HUES64 (cell line): Measurements from ENCODE around the gene TATDN2.

Source experiments
- H3K27ac ChIP-seq: 2 replicates; pipeline ENCODE4 v1.7.0; 2013; ENCODE audit warnings: low read depth, low read length, inconsistent platforms
- H3K27me3 ChIP-seq: 2 replicates; pipeline ENCODE4 v1.6.1; 2013; ENCODE audit warnings: mild to moderate bottlenecking, low read length; ENCODE audit not compliant: insufficient read depth
- H3K36me3 ChIP-seq: 2 replicates; pipeline ENCODE4 v1.6.1; 2013; ENCODE audit warnings: mild to moderate bottlenecking, low read length; ENCODE audit not compliant: insufficient read depth
- H3K4me1 ChIP-seq: 2 replicates; pipeline ENCODE4 v1.6.1; 2013; ENCODE audit warnings: mild to moderate bottlenecking, low read length, moderate library complexity; ENCODE audit not compliant: insufficient read depth
- H3K4me3 ChIP-seq: 2 replicates; pipeline ENCODE4 v1.5.1; 2013; ENCODE audit warnings: mild to moderate bottlenecking, low read length, moderate library complexity
- H3K9ac ChIP-seq: 2 replicates; pipeline ENCODE4 v1.6.1; 2013; ENCODE audit warnings: mild to moderate bottlenecking, low read depth, low read length
- H3K9me3 ChIP-seq: 2 replicates; pipeline ENCODE4 v1.6.1; 2013; ENCODE audit warnings: low read depth, low read length; ENCODE audit not compliant: insufficient read depth
- WGBS: fragments of 150-250, 120-280 bp; methylation state at CpG from one replicate; pipeline ENCODE4 v1.1.7; 2013; ENCODE audit warnings: missing lambda C conversion rate; 5-methylcytosine and 5-hydroxymethylcytosine counted together

TATDN2 gene

DNA sequence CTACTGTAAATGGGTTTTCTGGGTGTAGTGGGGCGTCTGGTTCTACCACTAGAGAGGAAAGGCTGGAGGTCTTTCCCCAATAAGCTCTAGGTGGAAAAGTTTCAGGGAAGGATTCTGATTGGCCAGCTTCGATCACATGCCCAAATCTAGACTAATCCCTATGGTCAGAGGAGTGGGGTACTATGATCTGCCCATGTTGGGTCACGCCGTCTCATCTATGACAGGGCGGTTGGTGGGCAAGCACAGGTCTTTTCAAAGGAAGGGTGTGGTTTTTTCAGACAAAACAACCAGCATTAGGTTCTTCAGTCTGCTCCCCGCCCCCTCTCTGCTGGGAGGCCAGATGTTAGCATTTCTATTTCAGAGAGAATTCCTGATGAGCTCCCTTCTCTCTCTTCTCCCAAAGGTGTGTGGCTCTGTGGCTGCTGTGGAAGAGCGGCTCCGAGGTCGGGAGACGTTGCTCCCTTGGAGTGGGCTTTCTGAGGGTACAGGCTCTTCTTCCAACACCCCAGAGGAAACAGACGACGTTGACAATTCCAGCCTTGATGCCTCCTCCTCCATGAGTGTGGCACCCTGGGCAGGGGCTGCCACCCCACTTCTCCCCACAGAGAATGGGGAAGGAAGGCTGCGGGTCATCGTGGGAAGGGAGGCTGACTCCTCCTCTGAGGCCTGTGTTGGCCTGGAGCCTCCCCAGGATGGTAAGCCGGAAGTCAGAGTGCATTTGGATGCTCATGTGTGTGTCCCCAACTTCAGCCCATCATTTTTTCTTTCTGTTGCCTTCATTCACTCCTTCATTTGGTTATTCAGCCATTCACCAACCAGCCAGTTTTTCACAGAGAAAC is 9.7 kb upstream of the TATDN2 start:
- no peaks in the 10 kb centered on the region for H3K9me3 ChIP-seq
- no peaks in the 10 kb centered on the region for H3K36me3 ChIP-seq
- no peaks in the 10 kb centered on the region for H3K27me3 ChIP-seq
- no peak overlapping the region for H3K4me3 ChIP-seq
- H3K9ac ChIP-seq: no peak overlapping the region
- peaks cover 4% of the 10 kb centered on the region; the same call in 1 of the 2 replicates for H3K4me1 ChIP-seq
- 85% methylated on average over 15 of the region's 15 CpGs for WGBS
- no peak overlapping the region for H3K27ac ChIP-seq

- Histone ChIP-seq H3K27ac (no peak overlapping the region), H3K4me1 (peaks cover 4% of the 10 kb centered on the region; the same call in 1 of the 2 replicates), H3K9ac (no peak overlapping the region), H3K36me3 (no peaks in the 10 kb centered on the region), H3K9me3 (peaks cover 17% of the 10 kb centered on the region), H3K27me3 (no peaks in the 10 kb centered on the region), H3K4me3 (no peak overlapping the region)
- 94% methylated on average over 6 of the region's 6 CpGs for WGBS
Measured at GRCh38 chr3:10240799-10241198, 7.5 kb upstream of the TATDN2 start.

DNA sequence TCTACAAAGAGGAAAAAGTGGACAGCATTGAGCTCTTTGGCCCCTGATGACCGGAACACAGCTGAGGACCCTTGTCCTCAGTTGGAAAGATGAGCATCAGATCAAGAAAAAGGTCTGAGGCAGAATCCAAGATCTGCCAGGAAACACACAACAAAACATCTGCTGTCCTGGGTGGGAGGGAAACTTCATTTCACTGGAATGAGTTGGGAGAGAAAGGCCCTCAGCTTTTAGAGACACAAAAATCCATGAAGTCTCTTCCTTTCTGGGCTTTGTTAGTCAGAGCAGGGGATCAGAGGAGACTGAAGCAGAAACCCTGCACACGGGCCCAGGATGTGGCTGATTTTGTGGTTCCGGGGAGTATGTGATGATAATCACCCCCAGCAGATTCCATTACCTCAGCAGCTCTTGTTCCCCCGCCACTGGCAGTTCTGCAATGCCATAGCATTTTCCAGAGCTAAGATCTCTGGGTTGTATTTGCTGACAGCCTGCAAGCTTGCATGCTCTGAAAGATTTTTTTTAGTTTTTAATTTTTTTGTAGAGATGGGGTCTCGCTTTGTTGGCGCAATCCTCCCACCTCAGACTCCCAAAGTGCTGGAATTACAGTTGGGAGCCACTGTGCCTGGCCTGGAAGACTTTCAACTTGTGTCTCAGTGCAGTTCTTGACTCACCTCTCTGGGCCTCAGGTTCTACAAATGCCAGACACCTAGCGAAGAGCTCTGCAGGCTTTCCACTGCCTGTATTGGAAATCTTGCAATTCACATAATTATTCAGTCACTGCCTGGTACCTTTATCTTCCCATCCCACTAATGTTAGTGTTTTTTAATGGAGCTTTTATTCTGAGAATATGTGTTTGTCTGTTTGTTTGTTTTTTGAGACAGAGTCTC is 5.8 kb upstream of the TATDN2 start:
- no peak overlapping the region for H3K4me3 ChIP-seq
- H3K27me3 ChIP-seq: no peaks in the 10 kb centered on the region
- no peak overlapping the region for H3K27ac ChIP-seq
- peaks cover 23% of the 10 kb centered on the region for H3K9me3 ChIP-seq
- H3K36me3 ChIP-seq: no peaks in the 10 kb centered on the region
- peaks cover 4% of the 10 kb centered on the region; the same call in 1 of the 2 replicates for H3K4me1 ChIP-seq
- no peak overlapping the region for H3K9ac ChIP-seq
- 97% methylated on average over 7 of the region's 7 CpGs for WGBS

- Histone ChIP-seq H3K9me3 (peaks cover 23% of the 10 kb centered on the region), H3K36me3 (no peaks in the 10 kb centered on the region), H3K9ac (no peak overlapping the region), H3K4me1 (no peaks in the 10 kb centered on the region), H3K4me3 (no peak overlapping the region), H3K27me3 (no peaks in the 10 kb centered on the region), H3K27ac (no peak overlapping the region)
- WGBS: 96% methylated on average over 2 of the region's 3 CpGs
Measured at GRCh38 chr3:10244009-10244408, 4.2 kb upstream of the TATDN2 start.

GRCh38 chr3:10245081-10245712 is 3.1 kb upstream of the TATDN2 start:
- WGBS: 89% methylated on average over 6 of the region's 6 CpGs
- Histone ChIP-seq H3K27ac (no peak overlapping the region), H3K9ac (no peak overlapping the region), H3K4me3 (no peak overlapping the region), H3K9me3 (peaks cover 23% of the 10 kb centered on the region), H3K4me1 (peaks cover 4% of the 10 kb centered on the region; the same call in 1 of the 2 replicates), H3K27me3 (no peaks in the 10 kb centered on the region), H3K36me3 (no peaks in the 10 kb centered on the region)

- H3K27ac ChIP-seq: no peak overlapping the region; the same call in 1 of the 2 replicates
- peak overlapping the region; percentile 35; the same call in 1 of the 2 replicates for H3K4me3 ChIP-seq
- WGBS: 72% methylated on average over 13 of the region's 14 CpGs
- peaks cover 13% of the 10 kb centered on the region for H3K4me1 ChIP-seq
- peak overlapping the region; percentile 37 for H3K9ac ChIP-seq
- no peaks in the 10 kb centered on the region for H3K27me3 ChIP-seq
- H3K9me3 ChIP-seq: peaks cover 23% of the 10 kb centered on the region
- peaks cover 6% of the 10 kb centered on the region for H3K36me3 ChIP-seq
Measured at GRCh38 chr3:10247679-10248183, 528 bp upstream of the TATDN2 start.

GRCh38 chr3:10248984-10249748 is 907 bp downstream of the TATDN2 start:
- Histone ChIP-seq H3K36me3 (peaks cover 12% of the 10 kb centered on the region), H3K27ac (peak overlapping the region; percentile 70; the same call in 1 of the 2 replicates)

GRCh38 chr3:10249833-10250232 is 1.6 kb downstream of the TATDN2 start:
- Histone ChIP-seq H3K4me1 (peaks cover 13% of the 10 kb centered on the region), H3K9ac (peak overlapping the region; percentile 80), H3K27ac (no peak overlapping the region), H3K36me3 (peaks cover 12% of the 10 kb centered on the region), H3K27me3 (no peaks in the 10 kb centered on the region), H3K9me3 (peaks cover 15% of the 10 kb centered on the region), H3K4me3 (peak overlapping the region; percentile 84)
- 50% methylated on average over 3 of the region's 3 CpGs for WGBS

More at GRCh38 chr3:10248984-10249748, 907 bp downstream of the TATDN2 start:
- peaks cover 13% of the 10 kb centered on the region for H3K4me1 ChIP-seq
- no peaks in the 10 kb centered on the region for H3K27me3 ChIP-seq
- peaks cover 20% of the 10 kb centered on the region for H3K9me3 ChIP-seq
- peak overlapping the region; percentile 84 for H3K4me3 ChIP-seq
- H3K9ac ChIP-seq: peak overlapping the region; percentile 80
- WGBS: 3% methylated on average over 32 of the region's 32 CpGs

- H3K4me3 ChIP-seq: peak overlapping the region; percentile 84; the same call in 1 of the 2 replicates
- H3K27me3 ChIP-seq: no peaks in the 10 kb centered on the region
- peaks cover 3% of the 10 kb centered on the region for H3K9me3 ChIP-seq
- peaks cover 22% of the 10 kb centered on the region for H3K36me3 ChIP-seq
- no peak overlapping the region for H3K9ac ChIP-seq
- H3K4me1 ChIP-seq: peaks cover 13% of the 10 kb centered on the region
- no peak overlapping the region for H3K27ac ChIP-seq
- WGBS: 87% methylated on average over 3 of the region's 3 CpGs
Measured at GRCh38 chr3:10251006-10251405, 2.7 kb downstream of the TATDN2 start.

DNA sequence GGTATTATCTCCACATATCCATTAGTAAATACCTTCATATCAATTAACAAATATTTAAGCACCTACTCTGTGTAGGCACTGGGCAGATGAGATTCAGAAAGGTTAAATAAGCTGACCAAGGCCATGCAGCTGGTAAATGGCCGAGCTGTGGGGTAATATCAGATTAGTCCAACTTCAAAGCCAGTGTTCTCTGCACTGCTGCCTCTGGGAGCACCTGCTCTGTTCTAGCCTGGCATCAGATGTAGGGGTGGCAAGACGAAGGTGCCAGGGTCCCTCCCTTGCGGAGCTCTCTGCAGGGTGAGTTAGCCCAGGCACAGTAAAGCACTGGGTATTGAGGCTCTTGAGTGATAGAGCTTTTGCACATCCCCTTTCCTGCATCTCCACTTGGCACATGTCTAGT is 5.5 kb downstream of the TATDN2 start:
- H3K27ac ChIP-seq: no peak overlapping the region
- H3K4me3 ChIP-seq: no peak overlapping the region
- peaks cover 13% of the 10 kb centered on the region for H3K4me1 ChIP-seq
- H3K9ac ChIP-seq: no peak overlapping the region
- H3K27me3 ChIP-seq: no peaks in the 10 kb centered on the region
- no peaks in the 10 kb centered on the region for H3K9me3 ChIP-seq
- WGBS: 89% methylated on average over 3 of the region's 3 CpGs
- H3K36me3 ChIP-seq: peaks cover 32% of the 10 kb centered on the region
